ENCODE measurements around the gene AQP10. TPM values are rescaled to one million over a fixed set of nuclear protein-coding genes. Genes with fewer than 3 reads are reported as not detected.
"Not testable (repeated sequence)": the region's sequence is repeated elsewhere in the genome, so short reads cannot be mapped to it uniquely, and the experiment has no call there.

Gene AQP10
- polyA plus RNA-seq, 1 of the 3 experiments (the other 2 are of a cell fraction): 0.02 TPM

GRCh38 chr1:154373777-154374357 is 53.0 kb downstream of the AQP10 start:
- H3K9ac ChIP-seq; H3K27me3 ChIP-seq (ENCODE audit: insufficient read depth); H3K4me2 ChIP-seq; H3K9me2 ChIP-seq; H4K20me1 ChIP-seq (ENCODE audit: insufficient read depth); H3K9me3 ChIP-seq; H3K36me3 ChIP-seq (replicated peaks in 1 of 2; ENCODE audit: control insufficient read depth in 1 of 2, insufficient read depth in 2 of 2, low read length in 1 of 2); H3K27ac ChIP-seq (ENCODE audit: low read depth in 2 of 2, low read length in 1 of 2); H3K4me3 ChIP-seq (ENCODE audit: low read depth in 2 of 2, low read length in 1 of 2); H3F3A ChIP-seq (replicated peaks; ENCODE audit: insufficient read depth); H3K4me1 ChIP-seq (ENCODE audit: control insufficient read depth in 1 of 2, insufficient read depth in 2 of 2, low read depth in 1 of 2, low read length in 1 of 2); H3K79me2 ChIP-seq (ENCODE audit: insufficient read depth); DNase-seq; CTCF ChIA-PET; H2AFZ ChIP-seq (ENCODE audit: low read depth): not testable (repeated sequence)
- POLR2A ChIA-PET: interaction anchor here (0.6 kb wide), 1 partner anchor 13 kb away, joined by 4 read pairs; no protein-coding TSS in a partner anchor
- WGBS (ENCODE audit: low lambda C conversion rate): 80% methylated on average over 7 of the region's 7 CpGs

Small RNA genes lying within 50 kb of the gene (small RNA-seq; reads per million reads assigned to genes)
- gene RF00273: 0 reads per million in 7 experiments
- 0 reads per million in 7 experiments for gene RNU6-121P
- 0 reads per million in 7 experiments for gene RNU6-239P
- 0 reads per million in 7 experiments for gene RNU7-57P

Other genes starting within 250 kb of the AQP10 start
- gene NUP210L, start 166.0 kb upstream of the AQP10 start, polyA plus RNA-seq (2012; rRNA removed): not detected in 2 replicates
- gene TPM3, start 129.0 kb upstream of the AQP10 start, polyA plus RNA-seq (2012; rRNA removed): 324 and 359 TPM in 2 replicates
- not detected in 2 replicates for gene CFAP141, start 114.8 kb upstream of the AQP10 start, polyA plus RNA-seq (2012; rRNA removed)
- 146 and 161 TPM in 2 replicates for gene UBAP2L, start 100.1 kb upstream of the AQP10 start, polyA plus RNA-seq (2012; rRNA removed)
- gene HAX1, start 48.5 kb upstream of the AQP10 start, polyA plus RNA-seq (2012; rRNA removed): 74.1 and 106 TPM in 2 replicates
- gene ATP8B2, start 4.4 kb downstream of the AQP10 start, polyA plus RNA-seq (2012; rRNA removed): 42.7 and 50.7 TPM in 2 replicates
- 1.4 and 2.8 TPM in 2 replicates for gene IL6R, start 84.2 kb downstream of the AQP10 start, polyA plus RNA-seq (2012; rRNA removed)
- gene TDRD10, start 181.1 kb downstream of the AQP10 start, polyA plus RNA-seq (2012; rRNA removed): not detected in 2 replicates
- not detected in 2 replicates for gene SHE, start 181.3 kb downstream of the AQP10 start, polyA plus RNA-seq (2012; rRNA removed)
- gene UBE2Q1, start 237.6 kb downstream of the AQP10 start, polyA plus RNA-seq (2012; rRNA removed): 12.5 and 15.2 TPM in 2 replicates
- 0.64 and 0.93 TPM in 2 replicates for gene CHRNB2, start 246.7 kb downstream of the AQP10 start, polyA plus RNA-seq (2012; rRNA removed)